ENCODE measurements around the gene KIAA1755. TPM values are rescaled to one million over a fixed set of nuclear protein-coding genes. Genes with fewer than 3 reads are reported as not detected.

The KIAA1755 gene
- total RNA-seq, 4 donors from 2014 or later: 0.12 to 3.4 (median 0.39) TPM

DNA sequence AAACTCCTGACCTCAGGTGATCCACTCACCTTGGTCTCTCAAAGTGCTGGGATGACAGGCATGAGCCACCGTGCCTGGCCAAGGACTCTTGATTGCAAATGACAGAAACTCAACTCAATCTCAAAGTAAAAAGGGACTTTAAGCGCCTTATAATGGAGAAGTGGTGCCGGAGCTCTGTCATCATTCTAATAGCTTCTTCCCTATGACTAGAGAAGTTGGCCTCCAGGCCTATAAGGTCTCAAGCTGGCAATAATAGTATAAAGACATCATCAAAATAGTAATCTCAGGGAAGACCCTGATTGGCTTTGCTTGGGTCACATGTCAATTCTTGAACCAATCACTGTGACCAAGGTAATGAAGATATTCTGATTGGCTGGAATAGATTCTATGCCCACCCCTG, 8.5 kb upstream of the KIAA1755 start:
- peaks cover 13 to 31% (median 16%) of the 10 kb centered on the region in 3 donors for H3K4me1 ChIP-seq
- 93 to 100% methylated on average over 2 of the region's 3 CpGs for WGBS, 2 donors
- H3K4me3 ChIP-seq: no peak overlapping the region
- intact Hi-C loops (cut with DNase I): no loop called here
- H3K27me3 ChIP-seq: no peaks in the 10 kb centered on the region
- H3K36me3 ChIP-seq: no peaks in the 10 kb centered on the region
- no peak for DNase-seq
- TF ChIP-seq, protein P1, sequence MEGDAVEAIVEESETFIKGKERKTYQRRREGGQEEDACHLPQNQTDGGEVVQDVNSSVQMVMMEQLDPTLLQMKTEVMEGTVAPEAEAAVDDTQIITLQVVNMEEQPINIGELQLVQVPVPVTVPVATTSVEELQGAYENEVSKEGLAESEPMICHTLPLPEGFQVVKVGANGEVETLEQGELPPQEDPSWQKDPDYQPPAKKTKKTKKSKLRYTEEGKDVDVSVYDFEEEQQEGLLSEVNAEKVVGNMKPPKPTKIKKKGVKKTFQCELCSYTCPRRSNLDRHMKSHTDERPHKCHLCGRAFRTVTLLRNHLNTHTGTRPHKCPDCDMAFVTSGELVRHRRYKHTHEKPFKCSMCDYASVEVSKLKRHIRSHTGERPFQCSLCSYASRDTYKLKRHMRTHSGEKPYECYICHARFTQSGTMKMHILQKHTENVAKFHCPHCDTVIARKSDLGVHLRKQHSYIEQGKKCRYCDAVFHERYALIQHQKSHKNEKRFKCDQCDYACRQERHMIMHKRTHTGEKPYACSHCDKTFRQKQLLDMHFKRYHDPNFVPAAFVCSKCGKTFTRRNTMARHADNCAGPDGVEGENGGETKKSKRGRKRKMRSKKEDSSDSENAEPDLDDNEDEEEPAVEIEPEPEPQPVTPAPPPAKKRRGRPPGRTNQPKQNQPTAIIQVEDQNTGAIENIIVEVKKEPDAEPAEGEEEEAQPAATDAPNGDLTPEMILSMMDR (IDR thresholded peaks at IDR 0.05): no peak
- TF ChIP-seq POLR2A (IDR thresholded peaks at IDR 0.05): no peak
- H3K27ac ChIP-seq: no peak overlapping the region
- H3K9me3 ChIP-seq: no peaks in the 10 kb centered on the region

DNA sequence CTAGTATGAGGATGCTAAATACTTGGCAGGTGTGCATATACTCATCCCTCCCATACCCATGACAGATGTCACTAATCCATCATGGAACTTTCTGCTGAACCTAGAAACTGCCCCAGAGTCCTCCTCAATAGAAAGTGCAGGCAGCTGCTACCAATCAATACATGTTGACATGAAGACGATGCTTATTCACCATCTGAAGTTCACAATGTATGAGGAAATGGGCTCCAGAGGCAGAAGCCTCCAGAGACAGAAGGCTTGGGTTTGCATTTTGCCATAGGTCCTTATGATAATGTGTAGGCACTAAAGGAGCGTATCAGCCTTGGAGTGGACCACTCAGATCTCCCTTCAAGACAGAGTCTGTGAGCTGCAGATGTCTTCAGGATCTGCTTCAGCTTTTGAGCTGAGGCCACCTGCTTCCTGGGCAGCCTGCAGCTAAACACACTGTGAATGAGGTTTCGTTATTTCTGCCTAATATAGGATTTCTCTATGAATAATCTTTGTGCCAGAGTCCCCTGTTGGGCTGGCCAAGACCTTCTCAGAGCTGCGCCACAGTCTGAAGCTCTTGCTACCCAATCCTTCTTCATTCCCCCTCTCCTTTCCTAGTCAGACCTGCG, 7.5 kb upstream of the KIAA1755 start:
- DNase-seq: no peak
- no peaks in the 10 kb centered on the region for H3K27me3 ChIP-seq

DNA sequence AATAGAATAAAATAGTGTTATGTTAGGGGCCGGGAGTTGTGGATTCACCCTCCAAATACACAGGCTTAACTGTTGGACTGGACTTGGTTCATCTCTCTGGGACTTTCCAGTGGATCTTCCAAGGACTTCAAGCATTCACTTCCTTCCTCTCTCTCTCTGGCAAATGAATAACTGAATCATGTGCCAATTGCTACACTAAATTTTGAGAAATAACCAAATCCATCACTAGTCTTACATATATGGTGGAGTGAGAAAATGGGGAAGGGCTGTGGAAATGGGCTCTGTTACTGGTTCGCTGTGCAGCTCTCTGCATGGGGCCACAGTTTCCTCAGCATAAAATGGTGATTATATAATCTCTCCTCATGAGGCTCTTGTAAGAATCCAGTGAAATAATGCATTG, 6.8 kb upstream of the KIAA1755 start:
- 43 to 58% methylated on average over 2 of the region's 2 CpGs for WGBS, 2 donors
- peaks cover 0 to 5% (median 0%) of the 10 kb centered on the region in 4 donors for H3K27me3 ChIP-seq

More for the DNA sequence above, 7.5 kb upstream of the KIAA1755 start:
- H3K9me3 ChIP-seq: no peaks in the 10 kb centered on the region
- H3K4me3 ChIP-seq: no peak overlapping the region
- no peak overlapping the region for H3K27ac ChIP-seq
- H3K4me1 ChIP-seq: peaks cover 13 to 29% (median 16%) of the 10 kb centered on the region in 3 donors
- intact Hi-C loops (cut with DNase I): no loop called here
- TF ChIP-seq POLR2A (IDR thresholded peaks at IDR 0.05): no peak
- TF ChIP-seq, protein P1 (IDR thresholded peaks at IDR 0.05): no peak
- H3K36me3 ChIP-seq: no peaks in the 10 kb centered on the region
- 73 to 88% methylated on average over 4 to 5 of the region's 5 CpGs for WGBS, 2 donors

DNA sequence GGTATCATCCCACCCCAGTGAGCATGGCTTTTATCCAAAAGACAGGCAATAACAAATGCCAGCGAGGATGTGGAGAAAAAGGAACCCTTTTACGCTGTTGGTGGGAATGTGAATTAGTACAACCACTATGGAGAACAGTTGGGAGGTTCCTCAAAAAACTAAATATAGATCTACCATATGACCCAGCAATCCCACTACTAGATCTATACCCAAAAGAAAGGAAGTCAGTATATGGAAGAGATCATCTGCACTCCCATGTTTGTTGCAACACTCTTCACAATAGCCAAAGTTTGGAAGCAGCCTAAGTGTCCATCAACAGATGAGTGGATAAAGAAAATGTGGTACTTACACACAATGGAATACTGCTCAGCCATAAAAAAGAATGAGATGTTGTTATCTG, 5.9 kb upstream of the KIAA1755 start:
- Histone ChIP-seq H3K4me1 (peaks cover 9 to 14% (median 10%) of the 10 kb centered on the region in 3 donors), H3K27me3 (peaks cover 0 to 10% (median 0%) of the 10 kb centered on the region in 4 donors), H3K4me3 (no peak overlapping the region), H3K9me3 (no peaks in the 10 kb centered on the region), H3K27ac (no peak overlapping the region), H3K36me3 (no peaks in the 10 kb centered on the region)
- 87 to 96% methylated on average over 2 of the region's 2 CpGs for WGBS, 2 donors
- no peak for DNase-seq
- TF ChIP-seq POLR2A (IDR thresholded peaks at IDR 0.05): no peak
- TF ChIP-seq, protein P1 (IDR thresholded peaks at IDR 0.05): no peak
- intact Hi-C loops (cut with DNase I): no loop called here

More for the DNA sequence above, 6.8 kb upstream of the KIAA1755 start:
- no peaks in the 10 kb centered on the region for H3K36me3 ChIP-seq
- intact Hi-C loops (cut with DNase I): no loop called here
- H3K4me3 ChIP-seq: no peak overlapping the region
- H3K4me1 ChIP-seq: peaks cover 13 to 22% (median 16%) of the 10 kb centered on the region in 3 donors
- no peaks in the 10 kb centered on the region for H3K9me3 ChIP-seq
- TF ChIP-seq POLR2A (IDR thresholded peaks at IDR 0.05): no peak
- TF ChIP-seq, protein P1 (IDR thresholded peaks at IDR 0.05): no peak
- no peak overlapping the region for H3K27ac ChIP-seq
- DNase-seq: no peak

DNA sequence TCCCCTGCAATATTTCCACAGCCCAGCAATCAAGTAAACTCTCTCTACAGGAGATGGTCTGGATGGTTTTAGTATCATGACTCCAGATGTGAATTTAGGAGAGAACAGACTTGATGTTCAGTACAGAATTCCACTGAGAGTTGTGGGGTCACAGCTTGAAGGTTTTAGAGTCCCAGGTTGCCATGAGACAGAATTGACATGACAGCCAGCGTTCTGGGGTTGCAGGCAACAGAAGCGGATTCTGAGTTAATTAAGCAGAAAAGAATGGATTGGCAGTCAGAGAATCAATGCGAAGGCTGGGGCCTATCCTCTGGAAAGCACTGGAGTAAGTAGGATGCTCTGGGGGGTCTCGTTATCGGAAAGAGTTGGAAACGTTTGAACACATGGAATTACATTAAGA, 2.4 kb upstream of the KIAA1755 start:
- intact Hi-C loops (cut with DNase I): no loop called here
- H3K27me3 ChIP-seq: peaks cover 0 to 36% (median 0%) of the 10 kb centered on the region in 4 donors
- no peak overlapping the region for H3K4me3 ChIP-seq
- H3K4me1 ChIP-seq: peaks cover 0 to 16% (median 0%) of the 10 kb centered on the region in 3 donors
- no peaks in the 10 kb centered on the region for H3K9me3 ChIP-seq
- H3K27ac ChIP-seq: no peak overlapping the region
- 86 to 91% methylated on average over 6 of the region's 6 CpGs for WGBS, 2 donors
- TF ChIP-seq POLR2A (IDR thresholded peaks at IDR 0.05): no peak
- TF ChIP-seq, protein P1 (IDR thresholded peaks at IDR 0.05): no peak
- DNase-seq: no peak
- H3K36me3 ChIP-seq: no peaks in the 10 kb centered on the region
